ENCODE results near the gene ALX4.

ALX4 gene

DNA sequence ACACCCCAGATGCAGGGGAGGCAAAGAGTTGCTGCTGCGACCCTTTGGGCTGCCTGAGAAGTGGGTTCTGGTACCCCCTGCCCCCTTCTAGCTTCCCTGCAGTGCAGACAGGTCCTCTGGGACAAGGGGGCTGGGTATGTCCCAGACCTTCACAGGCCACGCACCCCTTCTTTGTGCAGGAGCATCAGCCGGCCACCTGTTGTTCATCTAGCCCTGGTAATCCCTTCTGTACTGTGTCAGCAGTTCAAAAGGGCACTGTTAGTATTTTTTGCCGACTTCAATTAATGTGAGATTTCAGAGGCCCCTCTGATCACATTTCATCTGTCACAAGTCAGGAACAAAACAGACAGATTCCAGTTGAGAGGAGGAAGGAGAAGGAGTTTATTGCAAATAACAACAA lies 49.9 kb downstream of the ALX4 start:
- H2BK5ac ChIP-seq (ENCODE audit: low read length), result no peak overlapping the region
- H3K79me1 ChIP-seq (ENCODE audit: low read depth, low read length), result no peaks in the 10 kb centered on the region
- no peak overlapping the region for H3K23ac ChIP-seq (ENCODE audit: low read depth, low read length, poor library complexity)
- no peaks in the 10 kb centered on the region for H3K27me3 ChIP-seq (ENCODE audit: control insufficient read depth in 3 of 3, insufficient read depth in 3 of 3, low read depth in 1 of 3, low read length in 3 of 3)
- no peak overlapping the region for H3K14ac ChIP-seq (ENCODE audit: low read length)
- no peak overlapping the region for H2BK15ac ChIP-seq (ENCODE audit: low read length)
- no peak overlapping the region for H2BK120ac ChIP-seq (ENCODE audit: low read depth, low read length)
- H4K91ac ChIP-seq (ENCODE audit: low read depth, low read length, poor library complexity), result no peak overlapping the region
- H3K4ac ChIP-seq (ENCODE audit: low read length), result no peak overlapping the region
- no peak overlapping the region for H2BK12ac ChIP-seq (ENCODE audit: low read length)
- peak overlapping the region; percentile 58 for H3K18ac ChIP-seq (ENCODE audit: low read length)
- H3K36me3 ChIP-seq (replicated peaks in 1 of 2; ENCODE audit: control insufficient read depth in 2 of 2, insufficient read depth in 2 of 2, low read length in 2 of 2), result no peaks in the 10 kb centered on the region
- H3K4me3 ChIP-seq (ENCODE audit: low read length in 2 of 2), result no peak overlapping the region
- no peak for DNase-seq (ENCODE audit: low spot score)
- H3K4me1 ChIP-seq (ENCODE audit: control insufficient read depth in 2 of 2, insufficient read depth in 1 of 2, low read depth in 1 of 2, low read length in 2 of 2), result peaks cover 13 to 19% of the 10 kb centered on the region in 2 donors
- no peak overlapping the region for H3K9ac ChIP-seq (ENCODE audit: low read depth, low read length, poor library complexity)
- H2AFZ ChIP-seq (ENCODE audit: low read length), result no peak overlapping the region
- no CpG with 5 or more reads among the region's 4 CpGs for WGBS, 2 donors (ENCODE audit: extremely low coverage in 2 of 2, insufficient read length in 2 of 2, insufficient replicate concordance in 1 of 2)
- H3K4me2 ChIP-seq (ENCODE audit: insufficient read depth, low read length, poor library complexity, severe bottlenecking), result no peak overlapping the region
- H2AK5ac ChIP-seq (ENCODE audit: low read depth, low read length), result no peak overlapping the region
- no peak overlapping the region for H4K8ac ChIP-seq (ENCODE audit: low read depth, low read length)
- H3K9me3 ChIP-seq (replicated peaks in 1 of 2; ENCODE audit: control insufficient read depth in 2 of 2, insufficient read depth in 1 of 2, low read depth in 1 of 2, low read length in 2 of 2), result no peaks in the 10 kb centered on the region
- no peak overlapping the region for H3K27ac ChIP-seq (replicated peaks; ENCODE audit: low read length)

DNA sequence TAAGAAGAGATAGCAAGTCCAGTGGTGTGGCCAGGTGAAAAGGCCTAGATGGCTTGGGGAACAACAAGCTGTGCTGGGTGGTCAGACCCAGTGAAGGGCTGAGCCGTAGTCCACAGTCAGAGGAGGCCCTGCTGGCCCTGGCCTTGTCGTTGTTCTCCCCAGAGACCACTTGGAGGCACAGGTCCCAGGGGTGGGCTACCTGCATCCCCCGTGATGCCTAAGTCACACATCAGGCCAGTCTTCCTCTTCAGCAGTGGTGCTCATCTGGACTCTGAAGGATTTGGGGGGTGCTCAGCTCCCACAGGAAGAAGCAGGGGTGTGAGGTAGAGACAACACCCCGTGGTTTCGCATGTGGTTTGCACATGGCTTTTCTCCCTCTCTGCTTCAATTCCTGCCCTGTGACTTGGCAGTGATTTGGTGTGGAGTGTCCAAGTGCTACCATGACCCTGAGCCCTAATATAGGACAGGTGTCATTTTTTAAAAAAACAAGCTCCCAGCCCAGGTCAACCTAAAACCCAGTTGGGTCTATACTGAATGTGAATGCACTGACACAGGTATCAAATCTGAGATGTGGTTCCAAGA lies 51.0 kb downstream of the ALX4 start:
- no peak overlapping the region for H2BK12ac ChIP-seq (ENCODE audit: low read length)
- no peak overlapping the region for H2BK120ac ChIP-seq (ENCODE audit: low read depth, low read length)
- no peak overlapping the region for H3K4me3 ChIP-seq (ENCODE audit: low read length in 2 of 2)
- H3K4me2 ChIP-seq (ENCODE audit: insufficient read depth, low read length, poor library complexity, severe bottlenecking), result no peak overlapping the region
- H2AFZ ChIP-seq (ENCODE audit: low read length), result no peak overlapping the region
- DNase-seq (ENCODE audit: low spot score), result no peak
- peak overlapping the region; percentile 8 for H3K18ac ChIP-seq (ENCODE audit: low read length)
- H2AK5ac ChIP-seq (ENCODE audit: low read depth, low read length), result no peak overlapping the region
- no peaks in the 10 kb centered on the region for H3K36me3 ChIP-seq (replicated peaks in 1 of 2; ENCODE audit: control insufficient read depth in 2 of 2, insufficient read depth in 2 of 2, low read length in 2 of 2)
- H2BK15ac ChIP-seq (ENCODE audit: low read length), result no peak overlapping the region
- no peaks in the 10 kb centered on the region for H3K79me1 ChIP-seq (ENCODE audit: low read depth, low read length)
- H4K8ac ChIP-seq (ENCODE audit: low read depth, low read length), result no peak overlapping the region
- H3K9me3 ChIP-seq (replicated peaks in 1 of 2; ENCODE audit: control insufficient read depth in 2 of 2, insufficient read depth in 1 of 2, low read depth in 1 of 2, low read length in 2 of 2), result no peaks in the 10 kb centered on the region
- no peak overlapping the region for H3K9ac ChIP-seq (ENCODE audit: low read depth, low read length, poor library complexity)
- H3K4me1 ChIP-seq (ENCODE audit: control insufficient read depth in 2 of 2, insufficient read depth in 1 of 2, low read depth in 1 of 2, low read length in 2 of 2), result peaks cover 4 to 13% of the 10 kb centered on the region in 2 donors
- WGBS, 2 donors (ENCODE audit: extremely low coverage in 2 of 2, insufficient read length in 2 of 2, insufficient replicate concordance in 1 of 2), result no CpG with 5 or more reads among the region's 5 CpGs
- no peak overlapping the region for H4K91ac ChIP-seq (ENCODE audit: low read depth, low read length, poor library complexity)
- no peak overlapping the region for H3K23ac ChIP-seq (ENCODE audit: low read depth, low read length, poor library complexity)
- no peak overlapping the region for H3K27ac ChIP-seq (replicated peaks; ENCODE audit: low read length)
- H3K27me3 ChIP-seq (ENCODE audit: control insufficient read depth in 3 of 3, insufficient read depth in 3 of 3, low read depth in 1 of 3, low read length in 3 of 3), result no peaks in the 10 kb centered on the region
- no peak overlapping the region for H3K14ac ChIP-seq (ENCODE audit: low read length)
- H3K4ac ChIP-seq (ENCODE audit: low read length), result no peak overlapping the region
- H2BK5ac ChIP-seq (ENCODE audit: low read length), result no peak overlapping the region

DNA sequence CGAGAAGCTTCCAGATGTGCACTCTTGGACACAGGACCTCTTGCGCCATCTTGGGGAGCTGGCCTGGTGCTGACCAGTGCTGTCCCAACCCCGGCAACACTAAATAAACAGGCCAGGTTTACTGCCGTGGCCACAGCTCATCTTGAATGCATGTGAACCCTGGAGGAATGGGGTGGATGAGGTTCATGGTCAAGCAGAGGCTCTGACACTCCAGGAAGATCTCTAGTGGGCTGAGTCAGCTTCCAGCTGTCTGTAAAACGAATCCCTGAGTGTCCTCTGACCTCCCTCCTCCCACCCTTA lies 51.8 kb downstream of the ALX4 start:
- Histone ChIP-seq H4K91ac (ENCODE audit: low read depth, low read length, poor library complexity) (no peak overlapping the region), H3K4me1 (ENCODE audit: control insufficient read depth in 2 of 2, insufficient read depth in 1 of 2, low read depth in 1 of 2, low read length in 2 of 2) (peaks cover 4 to 13% of the 10 kb centered on the region in 2 donors), H3K4ac (ENCODE audit: low read length) (no peak overlapping the region), H2BK5ac (ENCODE audit: low read length) (no peak overlapping the region), H3K14ac (ENCODE audit: low read length) (no peak overlapping the region), H3K4me3 (ENCODE audit: low read length in 2 of 2) (peak overlapping the region in 1 of 2 donors; percentile 13), H3K23ac (ENCODE audit: low read depth, low read length, poor library complexity) (no peak overlapping the region), H3K27ac (replicated peaks; ENCODE audit: low read length) (no peak overlapping the region), H3K9me3 (replicated peaks in 1 of 2; ENCODE audit: control insufficient read depth in 2 of 2, insufficient read depth in 1 of 2, low read depth in 1 of 2, low read length in 2 of 2) (peaks cover 1 to 3% of the 10 kb centered on the region in 2 donors), H3K9ac (ENCODE audit: low read depth, low read length, poor library complexity) (no peak overlapping the region), H3K79me1 (ENCODE audit: low read depth, low read length) (no peaks in the 10 kb centered on the region), H4K8ac (ENCODE audit: low read depth, low read length) (no peak overlapping the region), H2AFZ (ENCODE audit: low read length) (no peak overlapping the region), H2AK5ac (ENCODE audit: low read depth, low read length) (no peak overlapping the region), H3K18ac (ENCODE audit: low read length) (peak overlapping the region; percentile 29), H3K27me3 (ENCODE audit: control insufficient read depth in 3 of 3, insufficient read depth in 3 of 3, low read depth in 1 of 3, low read length in 3 of 3) (no peaks in the 10 kb centered on the region), H3K4me2 (ENCODE audit: insufficient read depth, low read length, poor library complexity, severe bottlenecking) (no peak overlapping the region), H2BK120ac (ENCODE audit: low read depth, low read length) (no peak overlapping the region), H2BK12ac (ENCODE audit: low read length) (no peak overlapping the region), H2BK15ac (ENCODE audit: low read length) (no peak overlapping the region), H3K36me3 (replicated peaks in 1 of 2; ENCODE audit: control insufficient read depth in 2 of 2, insufficient read depth in 2 of 2, low read length in 2 of 2) (no peaks in the 10 kb centered on the region)
- DNase-seq (ENCODE audit: low spot score), result no peak
- no CpG with 5 or more reads among the region's 5 CpGs for WGBS, 2 donors (ENCODE audit: extremely low coverage in 2 of 2, insufficient read length in 2 of 2, insufficient replicate concordance in 1 of 2)

DNA sequence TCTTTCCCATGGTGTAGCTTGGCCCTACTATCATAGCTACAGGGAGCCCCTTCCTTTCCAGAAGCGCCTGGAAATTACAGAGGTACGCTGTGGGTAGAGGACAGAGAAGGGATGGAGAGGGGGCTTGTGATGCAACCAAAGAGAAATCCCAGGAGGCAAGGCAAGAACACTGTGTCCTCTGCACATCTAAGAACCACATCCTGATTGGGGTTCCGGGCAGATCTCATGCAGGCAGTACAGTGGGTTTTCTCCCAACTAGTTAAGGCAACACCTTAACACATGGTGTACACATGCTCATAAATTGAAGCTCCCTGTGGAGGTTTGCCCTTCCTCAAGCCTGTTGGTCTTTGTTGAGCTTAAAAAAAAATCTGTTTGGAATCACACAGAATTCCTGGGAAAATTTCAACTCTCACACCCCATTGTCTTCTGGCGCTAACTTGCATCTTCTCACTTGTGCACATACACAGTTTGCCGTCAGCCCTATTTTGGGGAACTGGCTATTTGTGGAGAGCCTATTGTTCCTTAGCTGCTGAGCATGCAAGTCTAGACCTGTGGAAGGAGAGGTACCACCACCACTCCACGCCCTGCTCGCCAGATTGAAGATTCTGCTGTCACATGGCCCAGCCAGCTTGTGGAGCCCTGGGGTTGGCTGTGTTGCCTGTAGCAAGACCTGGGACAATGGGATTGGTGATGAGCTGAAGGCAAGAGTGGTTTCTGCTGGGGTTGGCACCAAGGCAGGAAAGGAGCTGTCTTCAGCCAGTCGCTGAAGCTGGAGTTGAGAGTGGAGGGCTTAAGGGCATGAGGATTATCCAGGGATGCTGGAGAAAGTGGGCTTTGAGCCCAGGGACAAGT lies 52.4 kb downstream of the ALX4 start:
- H3K9ac ChIP-seq (ENCODE audit: low read depth, low read length, poor library complexity), result no peak overlapping the region
- no peak overlapping the region for H2AK5ac ChIP-seq (ENCODE audit: low read depth, low read length)
- no peak overlapping the region for H3K23ac ChIP-seq (ENCODE audit: low read depth, low read length, poor library complexity)
- H2BK12ac ChIP-seq (ENCODE audit: low read length), result no peak overlapping the region
- no peaks in the 10 kb centered on the region for H3K27me3 ChIP-seq (ENCODE audit: control insufficient read depth in 3 of 3, insufficient read depth in 3 of 3, low read depth in 1 of 3, low read length in 3 of 3)
- H4K8ac ChIP-seq (ENCODE audit: low read depth, low read length), result no peak overlapping the region
- no peak overlapping the region for H3K14ac ChIP-seq (ENCODE audit: low read length)
- no peaks in the 10 kb centered on the region for H3K36me3 ChIP-seq (replicated peaks in 1 of 2; ENCODE audit: control insufficient read depth in 2 of 2, insufficient read depth in 2 of 2, low read length in 2 of 2)
- peaks cover 4 to 13% of the 10 kb centered on the region in 2 donors for H3K4me1 ChIP-seq (ENCODE audit: control insufficient read depth in 2 of 2, insufficient read depth in 1 of 2, low read depth in 1 of 2, low read length in 2 of 2)
- H3K4me2 ChIP-seq (ENCODE audit: insufficient read depth, low read length, poor library complexity, severe bottlenecking), result no peak overlapping the region
- H2BK5ac ChIP-seq (ENCODE audit: low read length), result no peak overlapping the region
- H3K79me1 ChIP-seq (ENCODE audit: low read depth, low read length), result no peaks in the 10 kb centered on the region
- H4K91ac ChIP-seq (ENCODE audit: low read depth, low read length, poor library complexity), result no peak overlapping the region
- no peak overlapping the region for H3K4ac ChIP-seq (ENCODE audit: low read length)
- H3K4me3 ChIP-seq (ENCODE audit: low read length in 2 of 2), result no peak overlapping the region
- H2BK15ac ChIP-seq (ENCODE audit: low read length), result no peak overlapping the region
- WGBS, 2 donors (ENCODE audit: extremely low coverage in 2 of 2, insufficient read length in 2 of 2, insufficient replicate concordance in 1 of 2), result no CpG with 5 or more reads among the region's 8 CpGs
- H2BK120ac ChIP-seq (ENCODE audit: low read depth, low read length), result no peak overlapping the region
- DNase-seq (ENCODE audit: low spot score), result no peak
- no peak overlapping the region for H3K18ac ChIP-seq (ENCODE audit: low read length)
- no peak overlapping the region for H3K27ac ChIP-seq (replicated peaks; ENCODE audit: low read length)
- peaks cover 1 to 9% of the 10 kb centered on the region in 2 donors for H3K9me3 ChIP-seq (replicated peaks in 1 of 2; ENCODE audit: control insufficient read depth in 2 of 2, insufficient read depth in 1 of 2, low read depth in 1 of 2, low read length in 2 of 2)
- no peak overlapping the region for H2AFZ ChIP-seq (ENCODE audit: low read length)
